Measurements from ENCODE around the gene TMPRSS3. TPM values are rescaled to one million over a fixed set of nuclear protein-coding genes. Genes with fewer than 3 reads are reported as not detected.

TMPRSS3 gene
- polyA plus RNA-seq, 2 of the 4 experiments (the other 2 are of a cell fraction): 0.10 to 0.12 TPM

DNA sequence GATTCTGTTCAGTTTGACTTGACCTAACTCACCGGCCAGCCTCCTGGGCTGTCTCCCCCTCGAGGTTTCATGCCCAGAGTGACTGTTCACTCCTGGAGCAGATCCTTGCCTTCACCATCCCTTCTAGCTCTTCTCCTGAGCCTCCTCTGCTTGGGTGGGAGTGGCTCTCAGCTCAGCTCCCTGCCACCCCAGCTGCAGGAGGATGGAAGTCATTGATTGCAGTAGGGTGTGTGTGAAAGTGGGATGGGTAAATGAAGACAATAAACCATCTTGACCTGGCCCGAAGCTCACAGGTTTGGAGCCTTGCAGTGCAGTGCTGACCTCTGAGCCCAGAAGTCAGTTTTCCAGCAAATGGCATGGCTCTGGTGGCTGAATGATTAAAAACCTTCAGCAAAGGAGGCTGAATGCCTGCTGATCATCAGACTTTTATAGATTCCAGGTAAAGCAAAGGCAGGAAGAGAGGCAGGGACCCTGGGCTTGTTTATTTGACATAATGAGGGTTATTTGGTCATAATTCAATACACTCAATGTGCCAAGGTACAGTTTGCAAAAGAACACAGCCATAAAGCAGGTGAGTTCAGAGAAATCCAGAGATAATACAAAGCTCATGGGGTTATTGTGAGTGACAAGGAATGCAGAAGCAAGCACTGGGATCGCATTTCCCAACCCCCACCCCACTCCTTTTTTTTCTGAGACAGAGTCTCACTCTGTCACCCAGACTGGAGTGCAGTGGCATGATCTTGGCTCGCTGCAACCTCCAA, 63.1 kb downstream of the TMPRSS3 start:
- POLR2A ChIA-PET: no interaction called here
- 37% methylated on average over 5 of the region's 5 CpGs for WGBS (ENCODE audit: missing lambda C conversion rate)

DNA sequence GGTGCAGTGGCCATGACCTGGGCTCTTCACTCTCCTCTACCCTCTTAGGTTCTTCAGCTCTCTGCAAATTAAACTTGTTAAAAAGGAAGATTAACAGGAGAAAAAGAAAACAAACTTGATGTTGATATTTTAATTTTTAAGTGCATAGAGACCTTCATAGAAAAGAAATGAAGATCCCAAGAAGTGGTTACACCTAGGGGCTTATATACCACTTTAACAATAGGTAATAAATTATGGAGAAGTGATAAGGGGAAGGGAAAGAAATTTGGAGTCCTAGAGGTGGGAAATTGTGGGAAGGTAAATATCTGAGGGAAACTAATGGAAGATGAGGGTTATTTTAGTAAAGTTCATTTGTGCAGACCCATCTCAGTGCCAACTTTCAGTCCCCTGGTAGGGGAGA, 64.2 kb downstream of the TMPRSS3 start:
- no peak overlapping the region for H3K4me3 ChIP-seq
- H3K4me1 ChIP-seq: no peaks in the 10 kb centered on the region
- TF ChIP-seq TFCP2L1 (CRISPR knock-in tag; IDR thresholded peaks at IDR 0.05) (no peak), FOSL2 (IDR thresholded peaks at IDR 0.05) (no peak), FOSL2 (CRISPR knock-in tag; IDR thresholded peaks at IDR 0.05) (no peak), RARB (CRISPR knock-in tag; IDR thresholded peaks at IDR 0.05) (no peak), RCOR1 (IDR thresholded peaks at IDR 0.05; ENCODE audit: low read depth, low read length) (no peak), MAZ (IDR thresholded peaks at IDR 0.05; ENCODE audit: borderline replicate concordance, low read depth, low read length) (no peak)
- TF ChIP-seq, protein P1, sequence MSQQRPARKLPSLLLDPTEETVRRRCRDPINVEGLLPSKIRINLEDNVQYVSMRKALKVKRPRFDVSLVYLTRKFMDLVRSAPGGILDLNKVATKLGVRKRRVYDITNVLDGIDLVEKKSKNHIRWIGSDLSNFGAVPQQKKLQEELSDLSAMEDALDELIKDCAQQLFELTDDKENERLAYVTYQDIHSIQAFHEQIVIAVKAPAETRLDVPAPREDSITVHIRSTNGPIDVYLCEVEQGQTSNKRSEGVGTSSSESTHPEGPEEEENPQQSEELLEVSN (IDR thresholded peaks at IDR 0.05; ENCODE audit: borderline replicate concordance, low read depth): no peak
- ChIA-PET CTCF (interaction anchor here (1.0 to 1.5 kb wide), 3 partner anchors 10 to 186 kb away, joined by 3 to 4 read pairs (median 4); no protein-coding TSS in a partner anchor), POLR2A (no interaction called here)
- ATAC-seq: no peak
- H3K9me3 ChIP-seq: no peaks in the 10 kb centered on the region
- no peak overlapping the region for H3K4me2 ChIP-seq
- H3K27ac ChIP-seq: no peak overlapping the region
- no peak for FAIRE-seq
- DNase-seq (ENCODE audit: low read depth in 1 of 2, low spot score in 1 of 2): no peak

More for the DNA sequence above, 63.1 kb downstream of the TMPRSS3 start:
- Histone ChIP-seq H3K4me3 (no peak overlapping the region), H3K4me1 (no peaks in the 10 kb centered on the region), H3K9me3 (no peaks in the 10 kb centered on the region), H3K4me2 (no peak overlapping the region), H3K27ac (no peak overlapping the region)
- ATAC-seq (no peak), DNase-seq (ENCODE audit: low read depth in 1 of 2, low spot score in 1 of 2) (no peak), FAIRE-seq (no peak)
- CTCF ChIA-PET: no interaction called here
- TF ChIP-seq HOXB13 (CRISPR knock-in tag; IDR thresholded peaks at IDR 0.05; ENCODE audit: low read depth): no peak
- TF ChIP-seq, protein P2, sequence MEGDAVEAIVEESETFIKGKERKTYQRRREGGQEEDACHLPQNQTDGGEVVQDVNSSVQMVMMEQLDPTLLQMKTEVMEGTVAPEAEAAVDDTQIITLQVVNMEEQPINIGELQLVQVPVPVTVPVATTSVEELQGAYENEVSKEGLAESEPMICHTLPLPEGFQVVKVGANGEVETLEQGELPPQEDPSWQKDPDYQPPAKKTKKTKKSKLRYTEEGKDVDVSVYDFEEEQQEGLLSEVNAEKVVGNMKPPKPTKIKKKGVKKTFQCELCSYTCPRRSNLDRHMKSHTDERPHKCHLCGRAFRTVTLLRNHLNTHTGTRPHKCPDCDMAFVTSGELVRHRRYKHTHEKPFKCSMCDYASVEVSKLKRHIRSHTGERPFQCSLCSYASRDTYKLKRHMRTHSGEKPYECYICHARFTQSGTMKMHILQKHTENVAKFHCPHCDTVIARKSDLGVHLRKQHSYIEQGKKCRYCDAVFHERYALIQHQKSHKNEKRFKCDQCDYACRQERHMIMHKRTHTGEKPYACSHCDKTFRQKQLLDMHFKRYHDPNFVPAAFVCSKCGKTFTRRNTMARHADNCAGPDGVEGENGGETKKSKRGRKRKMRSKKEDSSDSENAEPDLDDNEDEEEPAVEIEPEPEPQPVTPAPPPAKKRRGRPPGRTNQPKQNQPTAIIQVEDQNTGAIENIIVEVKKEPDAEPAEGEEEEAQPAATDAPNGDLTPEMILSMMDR (IDR thresholded peaks at IDR 0.05): no peak
- TF ChIP-seq ESRRA (IDR thresholded peaks at IDR 0.05; ENCODE audit: borderline replicate concordance, low read length): no peak
- no peak for TF ChIP-seq TFCP2L1 (CRISPR knock-in tag; IDR thresholded peaks at IDR 0.05)
- TF ChIP-seq, protein P3, sequence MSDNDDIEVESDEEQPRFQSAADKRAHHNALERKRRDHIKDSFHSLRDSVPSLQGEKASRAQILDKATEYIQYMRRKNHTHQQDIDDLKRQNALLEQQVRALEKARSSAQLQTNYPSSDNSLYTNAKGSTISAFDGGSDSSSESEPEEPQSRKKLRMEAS (IDR thresholded peaks at IDR 0.05): no peak
- TF ChIP-seq SMC3 (IDR thresholded peaks at IDR 0.05): no peak
- no peak for TF ChIP-seq FOXS1 (CRISPR knock-in tag; IDR thresholded peaks at IDR 0.05)
- TF ChIP-seq MAFK (IDR thresholded peaks at IDR 0.05; ENCODE audit: partially characterized antibody): no peak
- no peak for TF ChIP-seq RFX5 (IDR thresholded peaks at IDR 0.05)
- TF ChIP-seq ZSCAN20 (CRISPR knock-in tag; IDR thresholded peaks at IDR 0.05): no peak
- TF ChIP-seq CBX2 (IDR thresholded peaks at IDR 0.05; ENCODE audit: borderline replicate concordance, low read depth): no peak

DNA sequence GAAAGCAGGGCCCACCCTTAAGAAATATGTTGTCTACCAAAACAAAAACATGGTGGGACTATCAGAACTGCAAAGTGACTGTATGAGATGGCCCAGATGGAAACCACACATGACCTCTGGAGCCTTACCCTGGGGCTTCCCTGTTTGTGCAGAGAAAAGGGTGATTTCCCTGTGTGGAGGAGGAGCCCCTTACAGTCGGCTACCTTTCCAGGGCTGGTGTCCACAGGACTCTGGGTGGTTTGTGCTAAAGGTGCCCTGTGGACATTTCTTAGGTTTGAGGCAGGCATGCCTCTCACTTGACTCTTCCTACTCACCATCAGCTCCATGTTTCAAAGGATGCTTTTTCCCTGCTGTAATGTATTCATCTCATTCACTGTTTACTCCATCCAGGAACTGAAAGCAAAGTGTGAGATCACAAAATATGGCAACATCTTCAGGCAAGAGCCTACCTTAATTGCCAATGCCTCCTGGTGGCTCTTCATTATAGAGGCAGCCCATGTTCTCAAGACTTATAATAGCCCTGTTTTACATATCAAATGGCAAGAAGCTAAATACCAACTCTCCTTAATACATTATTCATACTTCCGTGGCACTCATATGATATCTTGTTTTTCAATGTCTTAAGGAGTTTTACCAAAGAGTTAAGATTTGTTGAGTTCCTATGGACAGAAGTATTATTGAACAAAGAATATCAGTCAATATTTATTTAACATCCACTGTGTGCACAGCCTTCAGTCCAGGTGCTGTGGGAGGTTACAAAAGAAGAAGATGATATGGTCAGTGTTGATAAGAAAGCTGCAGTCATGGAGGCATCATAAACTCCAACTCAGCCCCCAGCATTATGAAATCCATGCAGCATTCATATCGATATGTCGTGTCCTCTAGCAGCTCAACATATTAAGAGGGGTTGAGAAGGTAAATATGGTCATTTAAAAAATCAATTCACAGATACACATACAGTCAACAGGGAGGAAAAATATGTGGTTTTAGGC, 65.2 kb downstream of the TMPRSS3 start:
- ATAC-seq (no peak), DNase-seq (ENCODE audit: low read depth in 1 of 2, low spot score in 1 of 2) (no peak), FAIRE-seq (no peak)
- Histone ChIP-seq H3K4me3 (no peak overlapping the region), H3K4me2 (no peak overlapping the region), H3K4me1 (no peaks in the 10 kb centered on the region), H3K9me3 (no peaks in the 10 kb centered on the region), H3K27ac (no peak overlapping the region)
- 27% methylated on average over 4 of the region's 4 CpGs for WGBS (ENCODE audit: missing lambda C conversion rate)
- ChIA-PET POLR2A (no interaction called here), CTCF (interaction anchor here (1.0 to 1.5 kb wide), 3 partner anchors 11 to 185 kb away, joined by 3 to 4 read pairs (median 4); no protein-coding TSS in a partner anchor)
- TF ChIP-seq HMGXB4 (CRISPR knock-in tag; IDR thresholded peaks at IDR 0.05; ENCODE audit: borderline replicate concordance) (no peak), GATA3 (IDR thresholded peaks at IDR 0.05; ENCODE audit: borderline replicate concordance) (no peak), EP300 (IDR thresholded peaks at IDR 0.05) (no peak), HEYL (CRISPR knock-in tag; IDR thresholded peaks at IDR 0.05) (no peak), CEBPB (IDR thresholded peaks at IDR 0.05) (no peak), FOXS1 (CRISPR knock-in tag; IDR thresholded peaks at IDR 0.05) (no peak), POLR2A (IDR thresholded peaks at IDR 0.05; ENCODE audit: low read length) (no peak), HOXA7 (CRISPR knock-in tag; IDR thresholded peaks at IDR 0.05) (no peak), ELK1 (IDR thresholded peaks at IDR 0.05; ENCODE audit: low read depth, low read length) (no peak)
- TF ChIP-seq, protein P3 (IDR thresholded peaks at IDR 0.05): no peak
- TF ChIP-seq, protein P4, sequence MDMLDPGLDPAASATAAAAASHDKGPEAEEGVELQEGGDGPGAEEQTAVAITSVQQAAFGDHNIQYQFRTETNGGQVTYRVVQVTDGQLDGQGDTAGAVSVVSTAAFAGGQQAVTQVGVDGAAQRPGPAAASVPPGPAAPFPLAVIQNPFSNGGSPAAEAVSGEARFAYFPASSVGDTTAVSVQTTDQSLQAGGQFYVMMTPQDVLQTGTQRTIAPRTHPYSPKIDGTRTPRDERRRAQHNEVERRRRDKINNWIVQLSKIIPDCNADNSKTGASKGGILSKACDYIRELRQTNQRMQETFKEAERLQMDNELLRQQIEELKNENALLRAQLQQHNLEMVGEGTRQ (IDR thresholded peaks at IDR 0.05): no peak
